ENCODE measurements around the gene SLC23A2.

- TF ChIP-seq EZH2 (IDR thresholded peaks at IDR 0.05; ENCODE audit: low read depth), result no peak
- no peak for TF ChIP-seq CTCF (conservative IDR thresholded peaks at IDR 0.05)
Measured at GRCh38 chr20:4858000-4858399, 143.3 kb downstream of the SLC23A2 start.

All from PC-9 (cell line).